HEK293T (cell line): ENCODE measurements around the gene STOX1.

Experiments
- ARNT ChIP-seq: fragments of 450-650 bp; IDR thresholded peaks from 2 replicates; pipeline ENCODE4 v1.6.1; 2017; ENCODE audit warnings: mild to moderate bottlenecking
- BHLHE40 ChIP-seq: fragments of 450-650 bp; IDR thresholded peaks from 2 replicates; pipeline ENCODE4 v1.6.1; 2016; ENCODE audit warnings: mild to moderate bottlenecking, moderate library complexity, borderline replicate concordance
- ELF4 ChIP-seq: fragments of 450-650 bp; IDR thresholded peaks from 2 replicates; pipeline ENCODE4 v1.6.1; 2017; ENCODE audit warnings: antibody characterized with exemption
- FOXA1 ChIP-seq: fragments of 450-650 bp; IDR thresholded peaks from 2 replicates; pipeline ENCODE4 v1.6.1; 2016; ENCODE audit warnings: mild to moderate bottlenecking
- HDGF ChIP-seq: fragments of 450-650 bp; IDR thresholded peaks from 2 replicates; pipeline ENCODE4 v1.6.1; 2017; ENCODE audit warnings: antibody characterized with exemption, borderline replicate concordance
- L3MBTL2 ChIP-seq: fragments of 450-650 bp; conservative IDR thresholded peaks from 2 replicates; pipeline ENCODE4 v1.6.1; 2016; ENCODE audit warnings: mild to moderate bottlenecking
- NFRKB ChIP-seq: fragments of 450-650 bp; IDR thresholded peaks from 2 replicates; pipeline ENCODE4 v1.6.1; 2016; ENCODE audit warnings: mild to moderate bottlenecking, moderate library complexity
- SP1 ChIP-seq: fragments of 450-650 bp; IDR thresholded peaks from 2 replicates; pipeline ENCODE4 v1.6.1; 2017
- SUZ12 ChIP-seq: fragments of 450-650 bp; IDR thresholded peaks from 2 replicates; pipeline ENCODE4 v1.6.1; 2016; ENCODE audit warnings: mild to moderate bottlenecking
- TARDBP ChIP-seq: fragments of 450-650 bp; IDR thresholded peaks from 2 replicates; pipeline ENCODE4 v1.6.1; 2016
- TF ChIP-seq, protein P1 (sequence below): fragments of 450-650 bp; IDR thresholded peaks from 2 replicates; pipeline ENCODE4 v1.6.1; 2016

GRCh38 chr10:68784476-68784875 lies 42.9 kb upstream of the STOX1 start:
- TF ChIP-seq SP1 (no peak), ELF4 (no peak), ARNT (no peak), TARDBP (no peak), SUZ12 (no peak), FOXA1 (no peak), BHLHE40 (no peak), L3MBTL2 (no peak), HDGF (no peak), NFRKB (no peak)
- TF ChIP-seq, protein P1, sequence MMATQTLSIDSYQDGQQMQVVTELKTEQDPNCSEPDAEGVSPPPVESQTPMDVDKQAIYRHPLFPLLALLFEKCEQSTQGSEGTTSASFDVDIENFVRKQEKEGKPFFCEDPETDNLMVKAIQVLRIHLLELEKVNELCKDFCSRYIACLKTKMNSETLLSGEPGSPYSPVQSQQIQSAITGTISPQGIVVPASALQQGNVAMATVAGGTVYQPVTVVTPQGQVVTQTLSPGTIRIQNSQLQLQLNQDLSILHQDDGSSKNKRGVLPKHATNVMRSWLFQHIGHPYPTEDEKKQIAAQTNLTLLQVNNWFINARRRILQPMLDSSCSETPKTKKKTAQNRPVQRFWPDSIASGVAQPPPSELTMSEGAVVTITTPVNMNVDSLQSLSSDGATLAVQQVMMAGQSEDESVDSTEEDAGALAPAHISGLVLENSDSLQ: no peak
